NCI-H774 (cell line): ENCODE results near the gene TNFAIP3.
"Not testable (repeated sequence)": the region's sequence is repeated elsewhere in the genome, so short reads cannot be mapped to it uniquely, and the experiment has no call there.

Source experiments
- DNase-seq: peaks from one replicate; lab custom pipeline; 2025; lab: John Stamatoyannopoulos, UW

The TNFAIP3 gene

DNA sequence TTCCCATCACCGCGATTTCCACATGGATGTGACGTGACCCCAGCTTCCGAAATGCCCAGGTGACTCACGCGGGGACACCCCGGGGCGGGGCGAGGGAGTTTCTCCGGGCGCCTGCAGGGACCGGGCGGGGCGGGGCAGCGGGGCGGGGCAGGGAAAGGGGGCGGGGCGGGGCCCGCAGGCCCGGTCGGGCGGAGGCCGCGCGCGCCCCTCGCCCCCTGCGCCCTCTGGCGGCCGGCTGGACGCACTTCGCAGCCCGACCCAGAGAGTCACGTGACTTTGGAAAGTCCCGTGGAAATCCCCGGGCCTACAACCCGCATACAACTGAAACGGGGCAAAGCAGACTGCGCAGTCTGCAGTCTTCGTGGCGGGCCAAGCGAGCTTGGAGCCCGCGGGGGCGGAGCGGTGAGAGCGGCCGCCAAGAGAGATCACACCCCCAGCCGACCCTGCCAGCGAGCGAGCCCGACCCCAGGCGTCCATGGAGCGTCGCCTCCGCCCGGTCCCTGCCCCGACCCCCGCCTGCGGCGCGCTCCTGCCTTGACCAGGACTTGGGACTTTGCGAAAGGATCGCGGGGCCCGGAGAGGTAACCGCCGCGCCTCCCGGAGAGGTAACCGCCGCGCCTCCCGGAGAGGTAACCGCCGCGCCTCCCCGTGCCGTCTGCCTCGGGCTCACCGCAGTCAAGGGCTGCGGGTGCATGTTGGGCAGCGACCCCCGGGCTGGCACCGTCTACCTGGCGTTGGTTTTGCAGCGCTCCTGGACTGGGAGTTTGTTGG lies at the start of gene TNFAIP3:
TNFAIP3 (plus strand) TSS at position 346 of the 771 bp plus-strand sequence. CDS start 3,969 bp downstream, outside the sequence.
- peak; percentile 92 for DNase-seq

DNA sequence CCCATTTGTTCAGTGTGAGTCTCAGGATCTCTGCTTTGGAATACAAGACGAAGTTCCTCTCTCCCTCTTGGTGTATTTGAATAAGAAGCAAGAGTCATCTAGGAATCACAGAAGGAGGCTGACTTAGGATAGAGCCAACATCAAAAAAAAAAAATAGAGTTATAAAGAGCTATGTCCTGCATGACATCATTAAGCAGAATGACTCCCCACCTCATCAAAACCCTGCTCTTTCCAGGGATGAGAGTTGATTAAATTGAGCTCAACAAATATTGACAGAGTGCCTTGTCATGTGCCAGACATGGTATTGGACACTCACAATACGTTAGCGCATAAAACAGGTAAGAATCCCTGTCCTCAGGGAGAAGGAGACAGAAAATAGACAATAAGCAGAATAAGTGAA lies 48.6 kb upstream of the TNFAIP3 start:
- DNase-seq: no peak

DNA sequence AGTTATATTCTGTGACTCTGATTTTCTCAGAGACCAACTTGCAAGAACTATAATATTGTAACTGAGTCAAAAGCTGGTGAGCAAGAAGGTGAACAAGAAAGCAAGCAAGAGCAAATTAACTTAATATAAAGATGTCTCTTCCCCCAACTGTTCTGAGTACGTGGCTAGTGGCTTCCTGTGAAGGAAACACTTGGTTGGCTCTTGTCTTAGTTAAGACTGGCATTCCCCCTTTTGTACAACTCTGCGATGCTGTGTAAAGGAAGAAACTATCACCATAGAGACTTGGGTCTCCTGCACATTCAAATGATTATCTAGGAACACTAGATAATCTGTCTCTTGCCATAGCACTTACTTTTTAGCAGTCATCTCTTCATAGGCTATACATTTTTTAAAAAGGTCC lies 47.3 kb upstream of the TNFAIP3 start:
- DNase-seq: no peak

DNA sequence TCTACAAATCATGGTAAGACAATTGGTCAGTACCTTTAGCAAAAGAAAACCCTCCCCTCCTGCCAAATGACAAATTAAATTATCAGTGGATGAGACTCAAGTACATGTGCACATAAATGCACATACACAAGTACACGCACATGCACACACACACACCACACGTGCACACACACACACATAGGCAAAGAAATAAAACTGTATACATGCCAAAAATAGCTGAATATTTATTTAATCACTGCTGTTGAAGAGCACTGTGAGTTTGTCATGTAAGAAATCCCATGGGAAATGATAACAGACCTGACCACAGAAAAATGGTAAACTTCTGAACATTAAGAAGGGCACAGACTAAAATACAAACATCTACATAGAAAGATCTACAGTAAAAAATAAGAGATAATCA lies 46.6 kb upstream of the TNFAIP3 start:
- no peak for DNase-seq

DNA sequence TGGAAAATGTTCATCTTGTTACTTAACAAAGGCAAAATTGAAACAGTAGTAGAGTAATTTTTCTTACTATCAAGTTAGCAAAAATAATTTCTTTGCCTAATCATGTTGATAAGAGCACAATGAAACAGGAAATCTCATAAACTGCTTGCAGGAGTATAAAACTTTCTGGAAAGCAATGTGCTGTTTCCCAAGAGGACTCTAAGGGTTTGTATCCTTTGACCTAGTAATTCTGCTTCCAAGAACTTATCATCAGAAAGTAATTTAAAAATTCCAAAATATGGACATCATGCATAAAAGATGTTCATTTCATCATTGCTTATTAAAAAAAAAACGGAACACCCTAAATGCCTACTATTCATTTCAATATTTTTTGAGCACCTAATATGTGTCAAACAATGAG lies 46.1 kb upstream of the TNFAIP3 start:
- DNase-seq: no peak

DNA sequence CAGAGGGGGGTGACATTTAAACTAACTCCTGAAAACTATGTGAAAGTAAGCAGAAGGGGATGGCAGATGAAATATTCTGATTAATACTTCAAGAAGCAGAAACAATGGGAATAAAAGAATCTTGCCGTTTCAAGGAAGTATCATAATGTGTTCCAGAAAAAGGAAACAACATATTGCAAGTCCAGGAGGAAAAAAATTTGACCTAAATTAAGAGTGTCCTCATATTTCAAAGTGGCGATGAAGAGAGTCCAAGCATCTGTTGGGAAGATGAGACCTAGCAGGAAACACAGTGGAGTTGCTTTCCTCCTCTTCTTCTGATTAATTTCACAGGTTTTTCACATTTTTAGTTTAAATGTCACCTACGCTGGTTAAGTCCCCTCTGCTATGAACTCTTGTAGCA lies 45.6 kb upstream of the TNFAIP3 start:
- DNase-seq: no peak

DNA sequence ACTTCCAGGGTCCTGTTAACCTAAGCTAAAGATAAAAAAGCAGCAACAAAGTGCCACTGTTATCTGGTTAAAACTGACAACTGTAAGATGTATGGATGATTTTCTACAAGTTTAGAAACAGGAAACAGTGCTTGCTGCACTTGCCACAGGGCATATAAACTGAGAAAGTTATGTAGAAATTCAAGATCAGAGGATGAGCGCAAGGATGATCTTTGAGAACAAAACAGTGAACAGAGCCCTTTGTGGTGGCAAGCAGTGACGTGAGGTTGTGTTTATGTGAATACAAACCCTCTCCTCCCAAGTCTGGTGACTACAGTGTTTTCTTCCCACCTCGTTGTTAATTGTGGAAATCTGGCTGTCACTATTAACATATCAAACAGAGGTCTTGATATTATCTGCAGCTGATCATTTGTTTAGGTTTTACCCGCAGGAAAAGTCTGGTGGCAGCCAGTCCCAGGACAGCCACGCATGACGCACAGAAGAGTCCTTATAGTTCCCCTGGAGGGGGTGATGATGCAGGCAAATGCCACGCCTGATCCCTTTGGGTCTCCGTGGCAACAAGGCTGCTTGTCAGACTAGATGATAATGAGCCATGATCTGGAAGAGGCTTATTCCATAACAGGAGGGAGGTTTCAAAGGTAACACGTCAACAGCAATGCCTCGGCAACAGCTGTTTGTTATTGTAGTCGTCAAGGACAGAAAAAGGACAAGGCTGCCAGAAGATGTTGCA lies 43.1 kb upstream of the TNFAIP3 start:
- no peak for DNase-seq

DNA sequence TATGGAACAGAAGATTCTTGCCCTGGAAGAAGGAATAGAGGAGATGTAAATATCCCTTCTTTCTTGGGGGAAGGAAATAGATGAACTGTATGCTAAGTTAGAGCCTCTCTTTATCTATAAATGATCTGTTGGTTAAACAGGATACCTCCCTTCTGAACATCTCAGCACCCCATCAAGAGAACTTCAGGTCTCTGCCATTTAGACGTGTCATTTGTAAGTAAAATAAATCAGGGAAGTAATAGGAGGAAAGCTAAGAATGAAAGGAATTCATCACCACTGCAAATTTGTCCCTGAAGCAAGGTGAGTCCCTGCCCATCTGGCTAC lies 42.5 kb upstream of the TNFAIP3 start:
- no peak for DNase-seq

DNA sequence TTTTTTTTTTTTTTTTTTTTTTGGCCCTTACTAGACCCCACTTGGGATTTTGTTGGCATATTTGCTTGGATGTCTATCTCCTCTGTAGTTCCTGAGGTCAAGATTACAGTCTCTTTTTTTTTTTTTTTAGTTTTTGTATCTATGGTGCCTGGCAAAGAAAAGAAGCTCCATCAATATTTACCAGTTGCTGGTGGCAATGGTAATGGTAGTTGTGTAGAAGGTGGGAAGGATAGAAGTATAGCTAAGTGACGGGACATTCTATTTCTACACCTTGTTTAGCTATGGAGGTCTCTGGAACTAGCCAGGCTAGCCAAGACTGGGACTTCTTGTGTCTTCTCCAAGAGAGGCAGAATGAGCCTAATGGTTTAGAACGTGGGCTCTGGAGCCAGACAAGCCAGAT lies 42.2 kb upstream of the TNFAIP3 start:
- no peak for DNase-seq

DNA sequence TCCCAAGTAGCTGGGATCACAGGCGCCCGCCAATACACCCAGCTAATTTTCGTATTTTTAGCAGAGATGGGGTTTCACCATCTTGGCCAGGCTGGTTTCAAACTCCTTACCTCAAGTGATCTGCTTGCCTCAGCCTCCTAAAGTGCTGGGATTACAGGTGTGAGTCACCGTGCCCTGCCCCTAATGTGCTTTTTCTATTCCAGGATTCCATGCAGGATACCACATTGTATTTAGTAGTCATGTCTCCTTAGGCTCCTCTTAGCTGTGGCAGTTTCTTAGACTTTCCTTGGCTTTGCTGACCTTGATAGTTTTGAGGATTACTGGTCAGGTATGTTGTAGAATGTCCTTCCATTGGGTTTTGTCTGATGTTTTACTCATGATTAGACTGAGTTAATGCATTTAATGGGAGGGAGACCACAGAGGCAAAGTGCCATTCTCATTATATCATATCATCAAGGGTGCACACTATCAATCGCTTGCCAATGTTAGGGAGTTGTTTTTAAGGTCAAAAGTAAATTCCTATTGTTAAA lies 39.6 kb upstream of the TNFAIP3 start:
- DNase-seq: no peak

DNA sequence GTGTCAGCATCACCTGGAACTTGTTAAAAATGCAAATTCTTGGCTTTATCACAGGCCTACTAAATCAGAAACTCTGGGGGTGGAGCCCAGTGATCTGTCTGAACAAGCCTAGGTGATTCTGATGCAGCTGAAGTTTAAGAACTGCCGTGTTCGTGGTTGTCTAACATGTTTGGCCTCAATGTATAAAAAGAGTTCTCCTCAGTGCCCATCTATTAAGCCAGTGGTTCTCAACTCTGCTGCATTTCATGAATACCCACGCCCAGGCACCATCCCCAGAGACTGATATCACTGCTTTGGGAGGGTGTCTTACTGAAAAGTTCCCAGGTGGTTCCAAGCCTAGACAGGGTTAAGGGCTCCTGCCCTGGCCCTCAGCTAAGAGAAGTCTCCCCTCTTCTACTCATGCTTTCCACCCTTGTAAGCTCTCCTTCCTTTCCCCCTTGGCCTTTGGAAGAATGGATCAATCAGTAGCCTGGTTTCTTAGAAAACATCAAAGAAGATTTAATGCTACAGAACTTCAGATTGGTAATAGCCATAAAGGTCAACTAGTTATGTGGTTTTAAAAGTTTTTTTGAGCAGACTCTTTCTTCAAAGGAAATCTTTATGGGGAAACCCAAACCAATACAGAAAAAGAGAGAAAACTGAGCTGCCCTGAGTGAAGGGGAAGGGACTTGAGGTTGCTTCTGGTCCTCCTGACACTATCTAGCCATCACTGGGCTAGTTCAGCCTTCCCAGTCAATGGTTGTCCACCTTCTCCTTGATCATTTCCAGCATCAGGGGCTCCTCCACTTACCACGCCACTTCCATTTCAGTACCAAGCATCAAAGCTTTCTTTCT lies 38.9 kb upstream of the TNFAIP3 start:
- no peak for DNase-seq

DNA sequence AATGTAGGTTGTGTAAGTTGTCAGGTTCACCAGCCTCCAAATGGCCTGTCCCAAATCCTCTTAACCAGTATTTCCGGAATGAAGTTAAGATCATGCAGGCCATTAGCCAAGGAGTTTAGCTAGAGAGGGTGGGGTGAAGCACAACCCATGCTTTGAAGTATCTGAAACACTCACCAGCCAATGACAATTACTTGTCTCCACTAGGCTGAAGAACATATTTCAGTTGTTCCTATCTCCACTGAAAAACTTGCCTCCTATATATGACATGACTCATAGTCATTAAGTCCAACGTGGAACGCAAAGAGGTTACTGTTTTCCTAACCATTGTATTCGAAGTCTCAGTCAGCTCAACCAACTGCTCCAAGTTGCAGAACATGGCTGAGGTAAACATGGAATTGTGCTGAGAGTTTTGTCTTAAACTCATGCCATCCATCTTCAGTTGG lies 37.4 kb upstream of the TNFAIP3 start:
- DNase-seq: no peak

DNA sequence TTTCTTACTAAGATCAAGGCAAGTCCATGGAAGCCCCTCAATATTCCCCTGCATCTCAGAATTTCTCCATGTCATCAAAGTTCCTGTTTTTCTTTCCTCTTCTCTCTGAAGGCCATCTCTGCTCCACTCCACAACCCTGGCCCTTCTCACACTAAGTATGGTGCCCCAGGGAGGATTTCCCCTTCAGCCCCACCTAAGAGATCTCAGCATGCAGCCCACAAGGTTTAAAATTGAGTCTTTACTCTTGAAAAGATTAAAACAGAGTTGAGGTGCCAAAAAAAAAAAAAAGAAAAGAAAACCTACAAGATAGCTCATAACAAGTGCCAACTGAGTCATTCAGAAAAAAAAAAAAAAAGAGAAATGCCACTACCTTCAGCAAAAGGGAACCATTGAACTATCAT lies 36.5 kb upstream of the TNFAIP3 start:
- DNase-seq: no peak

DNA sequence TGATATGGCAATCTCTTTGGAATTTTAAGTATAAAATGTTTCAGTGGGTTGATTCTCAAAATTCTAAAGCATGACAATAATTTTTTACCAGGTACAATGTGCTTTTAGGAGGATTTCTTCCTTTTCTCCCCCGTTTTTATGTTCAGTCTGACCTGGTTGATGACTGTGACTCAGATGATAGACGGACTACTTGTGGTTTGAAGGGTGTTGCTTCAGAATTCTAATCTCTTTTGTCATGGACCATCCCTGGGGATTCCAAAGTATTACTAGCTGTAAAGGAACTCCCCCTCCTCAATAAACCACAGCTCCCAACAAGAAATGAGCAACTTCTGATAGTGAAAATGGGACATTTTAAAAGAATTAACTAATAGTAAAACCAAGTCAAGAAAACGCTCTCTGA lies 34.9 kb upstream of the TNFAIP3 start:
- no peak for DNase-seq

DNA sequence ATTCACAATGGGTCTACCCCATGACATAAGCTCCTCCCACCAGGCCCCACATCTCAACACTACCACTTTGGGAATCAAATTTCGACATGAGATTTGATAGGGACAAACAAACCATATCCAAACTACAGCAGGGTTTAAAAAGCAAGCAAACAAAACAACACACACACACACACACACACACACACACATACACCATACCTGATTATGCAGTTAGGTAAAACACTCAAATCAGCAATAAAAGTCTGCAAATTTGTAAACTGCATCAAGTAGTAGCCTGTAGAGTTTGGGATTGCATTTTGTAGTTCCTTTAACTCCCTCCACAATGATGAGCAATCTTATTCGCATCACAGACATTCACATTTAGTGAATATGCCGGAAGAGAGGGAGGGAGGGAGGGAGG lies 32.6 kb upstream of the TNFAIP3 start:
- DNase-seq: no peak

DNA sequence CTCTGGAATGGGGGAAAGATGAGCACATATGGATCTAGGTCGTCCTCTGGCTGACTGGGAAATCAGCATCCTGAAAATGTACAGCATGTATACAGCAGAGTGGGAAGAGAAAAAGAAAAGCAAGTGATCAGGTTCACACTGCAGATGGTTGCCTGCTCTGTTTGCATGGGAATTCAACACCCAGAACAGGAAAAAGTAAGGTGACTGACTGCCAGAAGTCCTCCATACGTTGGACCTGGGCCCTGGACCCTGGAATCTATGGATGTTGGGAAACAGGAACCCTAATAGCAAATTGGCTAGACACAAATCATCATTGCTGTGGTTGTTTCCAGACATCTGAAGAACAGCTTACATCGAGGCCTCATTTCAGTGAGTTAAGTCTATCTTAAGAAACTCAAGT lies 30.3 kb upstream of the TNFAIP3 start:
- no peak for DNase-seq

DNA sequence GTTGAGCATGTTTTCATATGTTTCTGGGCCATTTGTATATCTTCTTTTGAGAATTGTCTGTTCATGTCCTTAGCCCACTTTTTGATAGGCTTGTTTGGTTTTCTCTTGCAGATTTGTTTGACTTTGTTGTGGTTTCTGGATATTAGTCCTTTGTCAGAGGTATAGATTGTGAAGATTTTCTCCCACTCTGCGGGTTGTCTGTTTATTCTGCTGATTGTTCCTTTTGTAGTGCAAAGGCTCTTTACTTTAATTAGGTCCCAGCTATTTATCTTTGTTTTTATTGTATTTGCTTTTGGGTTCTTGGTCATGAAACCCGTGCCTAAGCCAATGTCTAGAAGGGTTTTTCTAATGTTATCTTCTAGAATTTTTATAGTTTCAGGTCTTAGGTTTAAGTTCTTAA lies 29.0 kb upstream of the TNFAIP3 start:
- DNase-seq: peak; percentile 19

DNA sequence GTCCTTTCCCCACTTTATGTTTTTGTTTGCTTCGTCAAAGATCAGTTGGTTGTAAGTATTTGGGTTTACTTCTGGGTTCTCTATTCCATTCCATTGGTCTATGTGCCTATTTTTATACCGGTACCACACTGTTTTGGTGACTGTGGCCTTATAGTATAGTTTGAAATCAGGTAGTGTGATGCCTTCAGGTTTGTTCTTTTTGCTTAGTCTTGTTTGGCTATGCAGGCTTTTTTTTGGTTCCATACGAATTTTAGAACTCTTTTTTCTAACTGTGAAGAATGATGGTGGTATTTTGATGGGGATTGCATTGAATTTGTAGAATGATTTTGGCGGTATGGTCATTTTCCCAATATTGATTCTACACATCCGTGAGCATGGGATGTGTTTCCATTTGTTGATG lies 28.5 kb upstream of the TNFAIP3 start:
- DNase-seq: not testable (repeated sequence)

DNA sequence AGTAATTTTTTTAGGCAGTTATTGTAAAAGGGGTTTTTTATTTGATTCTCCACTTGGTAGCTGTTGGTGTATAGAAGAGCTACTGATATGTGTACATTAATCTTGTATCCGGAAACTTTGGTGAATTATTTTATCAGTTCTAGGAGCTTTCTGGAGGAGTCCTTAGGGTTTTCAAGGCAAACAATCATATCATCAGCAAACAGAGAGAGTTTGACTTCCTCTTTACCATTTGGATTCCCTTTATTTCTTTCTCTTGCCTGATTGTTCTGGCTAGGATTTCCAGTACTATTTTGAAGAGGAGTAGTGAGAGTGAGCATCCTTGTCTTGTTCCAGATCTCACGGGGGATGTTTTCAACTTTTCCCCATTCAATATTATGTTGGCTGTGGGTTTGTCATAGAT lies 28.0 kb upstream of the TNFAIP3 start:
- no peak for DNase-seq

DNA sequence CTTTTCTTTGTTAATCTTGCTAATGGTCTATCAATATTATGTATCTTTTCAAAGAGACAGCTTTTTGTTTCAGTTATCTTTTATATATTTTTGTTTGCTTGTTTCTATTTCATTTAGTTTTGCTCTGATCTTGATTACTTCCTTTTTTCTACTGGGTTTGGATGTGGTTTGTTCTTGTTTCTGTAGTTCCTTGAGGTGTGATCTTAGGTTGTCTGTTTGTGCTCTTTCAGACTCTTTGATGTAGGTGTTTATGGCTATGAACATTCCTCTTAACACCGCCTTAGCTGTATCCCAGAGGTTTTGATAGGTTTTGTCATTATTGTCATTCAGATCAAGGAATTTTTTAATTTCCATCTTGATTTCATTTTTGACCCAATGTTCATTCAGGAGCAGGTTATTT lies 26.8 kb upstream of the TNFAIP3 start:
- no peak for DNase-seq

DNA sequence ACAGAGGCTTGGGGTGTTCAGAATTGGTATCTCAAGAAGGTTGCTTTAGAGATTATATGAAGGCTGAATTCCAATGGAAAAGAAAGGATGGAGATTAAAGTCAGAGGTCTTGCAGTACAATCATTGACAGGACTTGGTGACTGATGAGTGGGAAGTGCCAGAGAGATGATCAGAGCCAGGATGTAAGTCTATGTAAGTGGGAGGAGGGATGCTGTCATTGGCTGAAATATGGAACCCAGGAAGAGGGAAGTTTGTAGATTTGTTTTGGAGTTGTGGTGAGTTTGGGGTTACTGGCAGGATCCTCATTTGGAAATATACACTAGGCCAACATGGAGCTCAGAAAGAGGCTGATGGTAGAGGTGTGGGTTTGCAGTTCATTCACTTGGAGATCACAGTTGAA lies 23.8 kb upstream of the TNFAIP3 start:
- no peak for DNase-seq

DNA sequence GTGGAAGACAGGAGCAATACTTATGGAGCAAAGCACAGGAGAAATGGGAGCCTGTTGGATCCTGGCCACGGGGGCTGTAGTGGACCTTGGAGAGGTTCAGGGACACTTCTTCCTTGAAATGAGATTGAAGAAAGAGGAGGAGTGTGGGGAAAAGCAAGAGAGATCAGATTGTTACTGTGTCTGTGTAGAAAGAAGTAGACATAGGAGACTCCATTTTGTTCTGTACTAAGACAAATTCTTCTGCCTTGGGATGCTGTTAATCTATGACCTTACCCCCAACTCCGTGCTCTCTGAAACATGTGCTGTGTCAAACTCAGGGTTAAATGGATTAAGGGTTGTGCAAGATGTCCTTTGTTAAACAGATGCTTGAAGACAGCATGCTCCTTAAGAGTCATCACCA lies 22.7 kb upstream of the TNFAIP3 start:
- not testable (repeated sequence) for DNase-seq

DNA sequence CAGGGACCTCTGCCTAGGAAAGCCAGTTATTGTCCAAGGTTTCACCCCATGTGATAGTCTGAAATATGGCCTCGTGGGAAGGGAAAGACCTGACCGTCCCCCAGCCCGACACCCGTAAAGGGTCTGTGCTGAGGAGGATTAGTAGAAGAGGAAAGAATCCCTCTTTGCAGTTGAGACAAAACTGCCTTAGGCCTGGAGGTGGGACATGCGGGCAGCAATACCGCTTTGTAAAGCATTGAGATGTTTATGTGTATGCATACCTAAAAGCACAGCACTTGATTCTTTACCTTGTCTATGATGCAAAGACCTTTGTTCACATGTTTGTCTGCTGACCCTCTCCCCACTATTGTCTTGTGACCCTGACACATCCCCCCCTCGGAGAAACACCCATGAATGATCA lies 22.3 kb upstream of the TNFAIP3 start:
- DNase-seq: not testable (repeated sequence)
